ENCODE data around the gene ELOVL1.

The ELOVL1 gene

GRCh38 chr1:43315481-43315880 is 52.3 kb downstream of the ELOVL1 start:
- no peak overlapping the region for H3K4me3 ChIP-seq (ENCODE audit: low read length in 2 of 2)
- H3K9me3 ChIP-seq (ENCODE audit: control insufficient read depth in 2 of 2, low read length in 2 of 2), result no peaks in the 10 kb centered on the region
- H3K9ac ChIP-seq (ENCODE audit: low read length in 2 of 2), result no peak overlapping the region
- H3K4me1 ChIP-seq (ENCODE audit: control insufficient read depth, insufficient read depth, low read length), result no peaks in the 10 kb centered on the region
- no peak overlapping the region for H3K27ac ChIP-seq (ENCODE audit: low read length)
- no peaks in the 10 kb centered on the region for H3K27me3 ChIP-seq (ENCODE audit: control insufficient read depth in 1 of 2, insufficient read depth in 2 of 2, low read length in 2 of 2)
- H3K36me3 ChIP-seq (ENCODE audit: control insufficient read depth in 2 of 2, insufficient read depth in 2 of 2, low read length in 2 of 2), result no peaks in the 10 kb centered on the region

GRCh38 chr1:43314233-43314632 is 53.6 kb downstream of the ELOVL1 start:
- Histone ChIP-seq H3K9ac (ENCODE audit: low read length in 2 of 2) (no peak overlapping the region), H3K4me3 (ENCODE audit: low read length in 2 of 2) (no peak overlapping the region), H3K27ac (ENCODE audit: low read length) (no peak overlapping the region), H3K4me1 (ENCODE audit: control insufficient read depth, insufficient read depth, low read length) (no peaks in the 10 kb centered on the region), H3K9me3 (ENCODE audit: control insufficient read depth in 2 of 2, low read length in 2 of 2) (no peaks in the 10 kb centered on the region), H3K27me3 (ENCODE audit: control insufficient read depth in 1 of 2, insufficient read depth in 2 of 2, low read length in 2 of 2) (no peaks in the 10 kb centered on the region), H3K36me3 (ENCODE audit: control insufficient read depth in 2 of 2, insufficient read depth in 2 of 2, low read length in 2 of 2) (no peaks in the 10 kb centered on the region)

GRCh38 chr1:43313771-43314170 is 54.0 kb downstream of the ELOVL1 start:
- no peak overlapping the region for H3K27ac ChIP-seq (ENCODE audit: low read length)
- H3K9me3 ChIP-seq (ENCODE audit: control insufficient read depth in 2 of 2, low read length in 2 of 2), result no peaks in the 10 kb centered on the region
- H3K36me3 ChIP-seq (ENCODE audit: control insufficient read depth in 2 of 2, insufficient read depth in 2 of 2, low read length in 2 of 2), result no peaks in the 10 kb centered on the region
- no peaks in the 10 kb centered on the region for H3K4me1 ChIP-seq (ENCODE audit: control insufficient read depth, insufficient read depth, low read length)
- no peaks in the 10 kb centered on the region for H3K27me3 ChIP-seq (ENCODE audit: control insufficient read depth in 1 of 2, insufficient read depth in 2 of 2, low read length in 2 of 2)
- H3K4me3 ChIP-seq (ENCODE audit: low read length in 2 of 2), result no peak overlapping the region
- H3K9ac ChIP-seq (ENCODE audit: low read length in 2 of 2), result no peak overlapping the region
